ENCODE measurements around the gene ZNF598.
"Not testable (repeated sequence)": the region's sequence is repeated elsewhere in the genome, so short reads cannot be mapped to it uniquely, and the experiment has no call there.

- TF ChIP-seq EZH2 (IDR thresholded peaks at IDR 0.05; ENCODE audit: low read length, unreplicated experiment); CTCF (conservative IDR thresholded peaks at IDR 0.05; ENCODE audit: low read depth, low read length); EZH2phosphoT487 (IDR thresholded peaks at IDR 0.05; ENCODE audit: borderline replicate concordance, low read length): not testable (repeated sequence)
These were observed 47.2 kb downstream of the ZNF598 start for GRCh38 chr16:1962161-1963153.

Data from PC-3 (cell line).